RWPE2 (cell line): ENCODE data around the gene UBXN4.
A peak's percentile ranks its signal among the peaks of the same experiment; 100 is the strongest.
"Not testable (repeated sequence)": the region's sequence is repeated elsewhere in the genome, so short reads cannot be mapped to it uniquely, and the experiment has no call there.

Experiments used
- ATAC-seq: fragments of 200-7000 bp; cut with Tn5 transposase; 3 replicates; pipeline ENCODE4 v1.9.1; 2021; ENCODE audit warnings: low read depth
- DNase-seq: peaks from one replicate; pipeline ENCODE4 v3.0.0-alpha.2; 2020; ENCODE audit warnings: low spot score
- H3K27ac ChIP-seq: fragments of 450-650 bp; 2 replicates; pipeline ENCODE4 v1.5.1; 2017; ENCODE audit warnings: mild to moderate bottlenecking; ENCODE audit not compliant: poor library complexity, severe bottlenecking
- H3K27me3 ChIP-seq: fragments of 250-450 bp; sonication (Bioruptor Pico); 2 replicates; pipeline ENCODE4 v1.5.1; 2021; ENCODE audit warnings: mild to moderate bottlenecking, moderate library complexity; ENCODE audit not compliant: insufficient read depth, poor library complexity, severe bottlenecking
- H3K36me3 ChIP-seq: fragments of 250-450 bp; sonication (Bioruptor Pico); 2 replicates; pipeline ENCODE4 v1.5.1; 2020; ENCODE audit warnings: low read depth, mild to moderate bottlenecking, moderate library complexity
- H3K4me1 ChIP-seq: fragments of 250-450 bp; sonication (Bioruptor Pico); 2 replicates; pipeline ENCODE4 v1.5.1; 2021; ENCODE audit warnings: mild to moderate bottlenecking, moderate library complexity; ENCODE audit not compliant: insufficient read depth, poor library complexity, severe bottlenecking
- H3K4me3 ChIP-seq: fragments of 250-450 bp; sonication (Bioruptor Pico); 2 replicates; pipeline ENCODE4 v1.5.1; 2021; ENCODE audit warnings: mild to moderate bottlenecking, moderate library complexity; ENCODE audit not compliant: severe bottlenecking
- H3K9me3 ChIP-seq: fragments of 250-450 bp; sonication (Bioruptor Pico); 2 replicates; pipeline ENCODE4 v1.5.1; 2021; ENCODE audit warnings: mild to moderate bottlenecking, moderate library complexity; ENCODE audit not compliant: severe bottlenecking
- CTCF ChIP-seq: fragments of 450-650 bp; IDR thresholded peaks from one replicate; pipeline ENCODE4 v1.5.1; 2017; ENCODE audit warnings: mild to moderate bottlenecking, moderate library complexity; ENCODE audit not compliant: poor library complexity, severe bottlenecking

Gene UBXN4

DNA sequence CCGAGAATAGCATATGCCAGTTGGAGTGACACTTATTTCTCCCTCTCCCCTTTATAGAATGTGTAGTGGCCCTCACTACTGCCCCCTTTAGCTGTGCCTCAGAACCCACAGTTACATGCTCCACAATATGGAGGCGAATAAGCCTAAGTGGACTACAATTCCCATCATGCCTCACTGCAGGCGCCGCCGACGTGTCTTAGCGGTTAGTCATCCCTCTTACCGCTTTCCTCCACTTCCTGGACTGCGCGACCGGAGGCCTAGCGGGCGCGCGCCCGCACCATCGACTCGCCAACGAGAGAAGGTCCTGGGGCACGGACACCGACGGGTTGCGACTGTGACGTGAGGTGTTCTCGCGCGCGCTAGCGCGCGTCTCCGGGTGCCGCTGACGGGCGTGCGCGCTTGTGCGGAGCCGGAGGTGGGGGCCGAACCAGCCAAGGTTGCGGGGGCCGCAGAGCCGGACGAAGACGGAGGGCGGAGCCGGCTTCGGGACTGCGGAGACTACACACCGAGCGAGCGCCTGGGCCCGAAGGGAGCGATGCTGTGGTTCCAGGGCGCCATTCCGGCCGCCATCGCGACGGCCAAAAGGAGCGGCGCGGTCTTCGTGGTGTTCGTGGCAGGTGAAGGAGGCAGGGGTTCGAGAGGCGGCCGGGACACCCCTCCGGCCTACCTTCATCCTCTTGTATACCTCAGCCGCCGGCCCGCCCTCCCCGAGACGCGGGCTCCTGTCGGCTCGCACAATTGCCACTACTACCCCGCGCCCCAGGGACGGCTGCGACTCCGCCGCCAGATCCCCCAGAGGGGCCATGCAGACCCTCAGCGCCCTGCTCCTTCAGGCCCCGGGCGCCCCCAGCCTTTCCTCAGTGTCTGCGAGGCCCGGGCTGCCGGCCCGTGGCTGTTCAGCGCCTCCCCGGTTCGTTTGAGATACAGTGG is at the start of gene UBXN4:
Gene UBXN4 (plus strand): TSS at position 461 of the 930 bp plus-strand sequence. CDS start 75 bp downstream, at position 536.
- Histone ChIP-seq H3K4me1 (peaks cover 21% of the 10 kb centered on the region), H3K4me3 (peak within 1 kb of the TSS; percentile 60), H3K36me3 (peaks cover 23% of the 10 kb centered on the region), H3K9me3 (no peaks in the 10 kb centered on the region), H3K27me3 (no peaks in the 10 kb centered on the region), H3K27ac (peak within 1 kb of the TSS; percentile 73)
- peak; percentile 53 for TF ChIP-seq CTCF
- DNase-seq (peak; percentile 98), ATAC-seq (peak; percentile 92)

DNA sequence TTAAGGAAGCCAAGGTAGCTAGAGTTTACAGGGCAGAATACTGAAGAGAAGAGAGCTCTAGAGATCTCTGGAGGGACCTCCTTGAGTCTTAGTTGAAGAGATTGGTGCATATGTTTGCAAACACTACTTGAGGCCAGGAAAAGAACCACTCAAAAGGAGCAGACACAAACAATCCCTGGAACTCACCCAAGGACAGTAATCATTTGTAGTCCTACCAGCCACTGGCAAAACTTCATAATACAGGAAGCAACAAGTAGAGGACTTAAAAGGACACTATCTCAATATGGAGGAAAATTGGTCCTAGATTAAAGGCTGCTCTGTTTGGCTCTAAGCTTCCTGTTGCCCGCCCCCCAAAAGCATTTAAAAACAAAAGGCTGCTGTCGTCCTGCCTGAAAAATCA is 46.9 kb upstream of the UBXN4 start:
- peaks cover 16% of the 10 kb centered on the region for H3K36me3 ChIP-seq
- ATAC-seq (no peak), DNase-seq (no peak)
- no peaks in the 10 kb centered on the region for H3K9me3 ChIP-seq
- no peak overlapping the region for H3K4me3 ChIP-seq
- no peak for TF ChIP-seq CTCF
- H3K4me1 ChIP-seq, result no peaks in the 10 kb centered on the region
- H3K27ac ChIP-seq, result no peak overlapping the region
- no peaks in the 10 kb centered on the region for H3K27me3 ChIP-seq

- ATAC-seq (no peak), DNase-seq (no peak)
- Histone ChIP-seq H3K4me1 (no peaks in the 10 kb centered on the region), H3K27me3 (no peaks in the 10 kb centered on the region), H3K4me3 (no peak overlapping the region), H3K9me3 (no peaks in the 10 kb centered on the region), H3K36me3 (peaks cover 16% of the 10 kb centered on the region), H3K27ac (no peak overlapping the region)
- TF ChIP-seq CTCF, result no peak
These were observed 42.8 kb upstream of the UBXN4 start for GRCh38 chr2:135698838-135699237.

- DNase-seq (no peak), ATAC-seq (peak; percentile 86)
- Histone ChIP-seq H3K4me1 (no peaks in the 10 kb centered on the region), H3K27ac (no peak overlapping the region), H3K9me3 (no peaks in the 10 kb centered on the region), H3K36me3 (peaks cover 8% of the 10 kb centered on the region), H3K4me3 (no peak overlapping the region), H3K27me3 (no peaks in the 10 kb centered on the region)
- no peak for TF ChIP-seq CTCF
These were observed 40.2 kb upstream of the UBXN4 start for GRCh38 chr2:135701442-135701841.

GRCh38 chr2:135703300-135703699 is 38.4 kb upstream of the UBXN4 start:
- no peak for TF ChIP-seq CTCF
- Histone ChIP-seq H3K27me3 (no peaks in the 10 kb centered on the region), H3K4me1 (no peaks in the 10 kb centered on the region), H3K9me3 (no peaks in the 10 kb centered on the region), H3K4me3 (no peak overlapping the region), H3K36me3 (peaks cover 6% of the 10 kb centered on the region; the same call in 1 of the 2 replicates), H3K27ac (no peak overlapping the region)
- ATAC-seq (no peak), DNase-seq (no peak)

DNA sequence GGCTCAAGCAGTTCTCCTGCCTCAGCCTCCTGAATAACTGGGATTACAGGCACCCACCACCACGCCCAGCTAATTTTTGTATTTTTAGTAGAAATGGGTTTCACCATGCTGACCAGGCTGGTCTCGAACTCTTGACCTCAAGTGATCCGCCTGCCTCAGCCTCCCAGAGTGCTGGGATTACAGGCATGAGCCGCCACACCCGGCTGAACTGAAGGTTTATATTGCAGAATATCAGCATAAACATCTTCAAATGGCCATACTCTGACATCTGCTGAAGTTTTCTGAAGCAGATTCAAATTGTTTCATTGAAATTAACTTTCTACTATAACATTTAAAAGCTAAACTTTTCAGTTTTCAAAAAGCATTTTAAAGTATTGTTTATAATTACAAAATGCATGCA is 37.6 kb upstream of the UBXN4 start:
- not testable (repeated sequence) for H3K9me3 ChIP-seq, H3K4me3 ChIP-seq, H3K4me1 ChIP-seq, DNase-seq, H3K27me3 ChIP-seq, H3K36me3 ChIP-seq, H3K27ac ChIP-seq, ATAC-seq
